ENCODE measurements around the gene RFXANK.

Gene RFXANK

GRCh38 chr19:19238126-19238894, 46.3 kb downstream of the RFXANK start:
- H3K9me3 ChIP-seq (ENCODE audit: control insufficient read depth, low read length) = peaks cover 14% of the 10 kb centered on the region
- H3K4me1 ChIP-seq (ENCODE audit: control insufficient read depth, insufficient read depth, low read length, poor library complexity, severe bottlenecking) = no peaks in the 10 kb centered on the region
- no peak overlapping the region for H3K4me3 ChIP-seq (ENCODE audit: extremely low read depth, insufficient read depth, low read length, poor library complexity, severe bottlenecking)
- WGBS, 2 experiments (ENCODE audit: insufficient coverage in 2 of 2) = 80 to 86% methylated on average over 15 to 18 of the region's 18 CpGs
- no peak overlapping the region for H3K27ac ChIP-seq (ENCODE audit: low read depth, low read length, severe bottlenecking)
- H3K36me3 ChIP-seq (ENCODE audit: control insufficient read depth, insufficient read depth, low read length) = no peaks in the 10 kb centered on the region

GRCh38 chr19:19239675-19240074, 47.6 kb downstream of the RFXANK start:
- Histone ChIP-seq H3K9me3 (ENCODE audit: control insufficient read depth, low read length) (peaks cover 3% of the 10 kb centered on the region), H3K4me1 (ENCODE audit: control insufficient read depth, insufficient read depth, low read length, poor library complexity, severe bottlenecking) (no peaks in the 10 kb centered on the region), H3K27ac (ENCODE audit: low read depth, low read length, severe bottlenecking) (no peak overlapping the region), H3K36me3 (ENCODE audit: control insufficient read depth, insufficient read depth, low read length) (no peaks in the 10 kb centered on the region), H3K4me3 (ENCODE audit: extremely low read depth, insufficient read depth, low read length, poor library complexity, severe bottlenecking) (no peak overlapping the region)

- H3K4me3 ChIP-seq (ENCODE audit: extremely low read depth, insufficient read depth, low read length, poor library complexity, severe bottlenecking) = no peak overlapping the region
- H3K9me3 ChIP-seq (ENCODE audit: control insufficient read depth, low read length) = no peaks in the 10 kb centered on the region
- H3K27ac ChIP-seq (ENCODE audit: low read depth, low read length, severe bottlenecking) = no peak overlapping the region
- no peaks in the 10 kb centered on the region for H3K36me3 ChIP-seq (ENCODE audit: control insufficient read depth, insufficient read depth, low read length)
- WGBS, 2 experiments (ENCODE audit: insufficient coverage in 2 of 2) = 79 to 83% methylated on average over 9 of the region's 9 CpGs
- H3K4me1 ChIP-seq (ENCODE audit: control insufficient read depth, insufficient read depth, low read length, poor library complexity, severe bottlenecking) = no peaks in the 10 kb centered on the region
These were observed 48.4 kb downstream of the RFXANK start for GRCh38 chr19:19240476-19240875.

- 75 to 94% methylated on average over 2 to 3 of the region's 5 CpGs for WGBS, 2 experiments (ENCODE audit: insufficient coverage in 2 of 2)
- H3K27ac ChIP-seq (ENCODE audit: low read depth, low read length, severe bottlenecking) = no peak overlapping the region
These were observed 58.2 kb downstream of the RFXANK start for GRCh38 chr19:19250196-19250801.

More at GRCh38 chr19:19250196-19250801, 58.2 kb downstream of the RFXANK start:
- H3K4me1 ChIP-seq (ENCODE audit: control insufficient read depth, insufficient read depth, low read length, poor library complexity, severe bottlenecking) = no peaks in the 10 kb centered on the region
- H3K9me3 ChIP-seq (ENCODE audit: control insufficient read depth, low read length) = no peaks in the 10 kb centered on the region
- no peak overlapping the region for H3K4me3 ChIP-seq (ENCODE audit: extremely low read depth, insufficient read depth, low read length, poor library complexity, severe bottlenecking)
- H3K36me3 ChIP-seq (ENCODE audit: control insufficient read depth, insufficient read depth, low read length) = no peaks in the 10 kb centered on the region

All from mesodermal cell (in vitro differentiated cells).